ENCODE data around the gene DBNDD1. TPM values are rescaled to one million over a fixed set of nuclear protein-coding genes. Genes with fewer than 3 reads are reported as not detected.

Gene DBNDD1
- total RNA-seq, 1 donor from 2014 or later = 36.8 TPM

DNA sequence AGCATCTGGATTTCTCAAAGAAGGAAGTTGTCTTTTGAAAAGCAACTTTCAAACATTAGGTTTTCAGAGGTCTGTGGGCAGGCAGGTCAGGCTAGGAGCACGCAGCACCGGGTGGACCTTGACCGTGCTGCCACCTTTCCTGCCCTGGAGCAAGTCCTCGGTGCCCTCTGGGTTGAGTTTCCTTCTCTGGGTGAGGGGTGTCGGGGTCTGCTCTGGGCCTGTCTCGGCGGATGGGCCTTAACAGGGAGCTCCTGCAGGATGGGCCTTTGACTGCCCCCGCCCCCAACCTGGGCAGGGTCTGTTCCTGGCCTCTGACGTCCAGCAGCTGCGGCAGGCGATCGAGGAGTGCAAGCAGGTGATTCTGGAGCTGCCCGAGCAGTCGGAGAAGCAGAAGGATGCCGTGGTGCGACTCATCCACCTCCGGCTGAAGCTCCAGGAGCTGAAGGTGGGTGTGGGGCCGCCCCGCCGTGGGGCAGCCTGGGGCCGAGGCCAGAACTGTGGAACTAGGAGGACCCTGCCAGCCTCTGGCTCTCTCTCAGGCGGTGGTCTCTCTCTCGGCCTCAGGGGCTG is 62.0 kb downstream of the DBNDD1 start:
- DNase-seq (ENCODE audit: low spot score) = no peak
- TF ChIP-seq, protein P1, sequence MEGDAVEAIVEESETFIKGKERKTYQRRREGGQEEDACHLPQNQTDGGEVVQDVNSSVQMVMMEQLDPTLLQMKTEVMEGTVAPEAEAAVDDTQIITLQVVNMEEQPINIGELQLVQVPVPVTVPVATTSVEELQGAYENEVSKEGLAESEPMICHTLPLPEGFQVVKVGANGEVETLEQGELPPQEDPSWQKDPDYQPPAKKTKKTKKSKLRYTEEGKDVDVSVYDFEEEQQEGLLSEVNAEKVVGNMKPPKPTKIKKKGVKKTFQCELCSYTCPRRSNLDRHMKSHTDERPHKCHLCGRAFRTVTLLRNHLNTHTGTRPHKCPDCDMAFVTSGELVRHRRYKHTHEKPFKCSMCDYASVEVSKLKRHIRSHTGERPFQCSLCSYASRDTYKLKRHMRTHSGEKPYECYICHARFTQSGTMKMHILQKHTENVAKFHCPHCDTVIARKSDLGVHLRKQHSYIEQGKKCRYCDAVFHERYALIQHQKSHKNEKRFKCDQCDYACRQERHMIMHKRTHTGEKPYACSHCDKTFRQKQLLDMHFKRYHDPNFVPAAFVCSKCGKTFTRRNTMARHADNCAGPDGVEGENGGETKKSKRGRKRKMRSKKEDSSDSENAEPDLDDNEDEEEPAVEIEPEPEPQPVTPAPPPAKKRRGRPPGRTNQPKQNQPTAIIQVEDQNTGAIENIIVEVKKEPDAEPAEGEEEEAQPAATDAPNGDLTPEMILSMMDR (IDR thresholded peaks at IDR 0.05; ENCODE audit: unreplicated experiment) = no peak
- Mint-ChIP-seq H3K4me1 (ENCODE audit: unreplicated experiment) (peaks cover 2% of the 10 kb centered on the region), H3K27me3 (ENCODE audit: unreplicated experiment) (peaks cover 8% of the 10 kb centered on the region), H3K4me3 (ENCODE audit: unreplicated experiment) (peak overlapping the region; percentile 47), H3K36me3 (ENCODE audit: low read depth, unreplicated experiment) (peaks cover 36% of the 10 kb centered on the region), H3K27ac (ENCODE audit: unreplicated experiment) (peak overlapping the region; percentile 36), H3K9me3 (ENCODE audit: unreplicated experiment) (no peaks in the 10 kb centered on the region)

DNA sequence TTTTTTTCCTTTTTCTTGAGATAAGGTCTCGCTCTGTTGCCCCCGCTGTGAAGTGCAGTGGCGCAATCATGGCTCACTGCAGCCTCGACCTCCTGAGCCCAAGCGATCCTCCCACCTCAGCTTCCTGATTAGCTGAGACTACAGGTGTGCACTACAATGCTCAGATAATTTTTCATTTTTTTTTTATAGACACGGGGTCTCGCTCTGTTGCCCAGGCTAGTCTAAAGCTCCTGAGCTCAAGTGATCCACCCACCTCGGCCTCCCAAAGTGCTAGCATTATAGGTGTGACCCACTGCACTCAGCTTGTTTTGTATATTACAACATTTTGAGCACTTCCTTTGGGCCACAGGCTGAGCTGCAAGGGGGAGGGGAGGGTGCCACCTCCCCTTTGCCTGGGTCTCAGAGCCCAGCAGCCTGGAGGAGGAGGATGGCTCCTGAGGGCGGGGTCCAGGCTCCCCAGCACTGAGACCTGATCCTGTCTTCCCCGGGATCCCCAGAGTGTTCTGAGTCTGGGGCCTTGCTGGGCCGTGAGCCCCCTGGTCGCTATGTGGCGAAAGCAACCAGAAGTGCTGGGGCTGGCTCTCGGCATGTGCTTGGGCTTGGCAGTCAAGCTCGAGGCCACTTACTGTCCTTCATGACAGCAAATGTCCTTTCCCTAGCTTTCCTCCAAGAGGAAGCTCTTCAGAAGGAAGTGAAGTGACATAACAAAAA is 62.6 kb downstream of the DBNDD1 start:
- DNase-seq (ENCODE audit: low spot score) = no peak
- Mint-ChIP-seq H3K4me3 (ENCODE audit: unreplicated experiment) (peak overlapping the region; percentile 47), H3K9me3 (ENCODE audit: unreplicated experiment) (no peaks in the 10 kb centered on the region), H3K4me1 (ENCODE audit: unreplicated experiment) (peaks cover 2% of the 10 kb centered on the region), H3K36me3 (ENCODE audit: low read depth, unreplicated experiment) (peaks cover 36% of the 10 kb centered on the region), H3K27me3 (ENCODE audit: unreplicated experiment) (peaks cover 8% of the 10 kb centered on the region), H3K27ac (ENCODE audit: unreplicated experiment) (peak overlapping the region; percentile 36)
- TF ChIP-seq, protein P1 (IDR thresholded peaks at IDR 0.05; ENCODE audit: unreplicated experiment) = no peak

DNA sequence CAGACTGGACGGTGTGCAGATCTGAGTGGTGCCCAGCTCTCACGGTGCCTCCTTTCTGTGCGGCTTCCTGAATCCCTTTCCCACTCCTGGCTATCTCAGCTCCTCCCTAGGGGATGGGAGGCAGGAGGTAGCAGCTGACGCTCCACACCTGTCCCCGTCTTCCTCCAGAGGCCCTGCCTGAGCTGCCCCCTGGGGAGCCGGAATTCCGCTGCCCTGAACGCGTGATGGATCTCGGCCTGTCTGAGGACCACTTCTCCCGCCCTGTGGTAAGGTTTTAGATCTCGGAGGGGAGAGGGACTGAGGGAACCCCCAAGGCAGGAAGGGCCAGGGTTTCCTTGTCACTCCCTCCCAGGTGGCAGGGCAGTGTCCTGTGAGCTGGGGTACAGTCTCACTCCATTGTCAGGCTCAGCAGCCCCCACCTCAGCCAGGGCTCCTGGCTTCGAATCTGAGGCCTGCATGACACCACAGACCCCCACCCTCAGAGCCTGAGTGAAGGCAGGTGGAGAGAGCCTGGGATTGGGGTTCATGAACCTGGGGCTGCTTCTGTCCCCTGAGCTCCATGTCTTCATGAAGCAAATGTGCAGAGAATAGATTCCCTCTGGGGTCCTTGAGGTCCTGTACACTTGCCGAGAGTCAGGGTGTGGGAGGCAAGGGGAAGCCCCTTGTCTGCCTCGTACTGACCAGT is 64.1 kb downstream of the DBNDD1 start:
- H3K27ac Mint-ChIP-seq (ENCODE audit: unreplicated experiment) = no peak overlapping the region
- H3K36me3 Mint-ChIP-seq (ENCODE audit: low read depth, unreplicated experiment) = peaks cover 32% of the 10 kb centered on the region
- no peaks in the 10 kb centered on the region for H3K9me3 Mint-ChIP-seq (ENCODE audit: unreplicated experiment)
- peaks cover 3% of the 10 kb centered on the region for H3K4me1 Mint-ChIP-seq (ENCODE audit: unreplicated experiment)
- peaks cover 8% of the 10 kb centered on the region for H3K27me3 Mint-ChIP-seq (ENCODE audit: unreplicated experiment)
- H3K4me3 Mint-ChIP-seq (ENCODE audit: unreplicated experiment) = no peak overlapping the region
- TF ChIP-seq, protein P1 (IDR thresholded peaks at IDR 0.05; ENCODE audit: unreplicated experiment) = no peak
- no peak for DNase-seq (ENCODE audit: low spot score)

Other genes with a start within 250 kb of the DBNDD1 start
- gene FANCA, start 202.8 kb downstream of the DBNDD1 start, total RNA-seq (ENCODE audit: unreplicated experiment) = 29.1 TPM
- gene SPIRE2, start 191.0 kb downstream of the DBNDD1 start, total RNA-seq (ENCODE audit: unreplicated experiment) = 7.9 TPM
- 210 TPM for gene TCF25, start 145.9 kb downstream of the DBNDD1 start, total RNA-seq (ENCODE audit: unreplicated experiment)
- 2.9 TPM for gene MC1R, start 100.6 kb downstream of the DBNDD1 start, total RNA-seq (ENCODE audit: unreplicated experiment)
- gene TUBB3, start 96.1 kb downstream of the DBNDD1 start, total RNA-seq (ENCODE audit: unreplicated experiment) = 95.7 TPM
- gene DEF8, start 70.7 kb downstream of the DBNDD1 start, total RNA-seq (ENCODE audit: unreplicated experiment) = 65.5 TPM
- gene PRDM7, start 57.9 kb upstream of the DBNDD1 start, total RNA-seq (ENCODE audit: unreplicated experiment) = not detected

Data from endothelial cell (in vitro differentiated cells).